ENCODE results near the gene FUCA2.

The FUCA2 gene

DNA sequence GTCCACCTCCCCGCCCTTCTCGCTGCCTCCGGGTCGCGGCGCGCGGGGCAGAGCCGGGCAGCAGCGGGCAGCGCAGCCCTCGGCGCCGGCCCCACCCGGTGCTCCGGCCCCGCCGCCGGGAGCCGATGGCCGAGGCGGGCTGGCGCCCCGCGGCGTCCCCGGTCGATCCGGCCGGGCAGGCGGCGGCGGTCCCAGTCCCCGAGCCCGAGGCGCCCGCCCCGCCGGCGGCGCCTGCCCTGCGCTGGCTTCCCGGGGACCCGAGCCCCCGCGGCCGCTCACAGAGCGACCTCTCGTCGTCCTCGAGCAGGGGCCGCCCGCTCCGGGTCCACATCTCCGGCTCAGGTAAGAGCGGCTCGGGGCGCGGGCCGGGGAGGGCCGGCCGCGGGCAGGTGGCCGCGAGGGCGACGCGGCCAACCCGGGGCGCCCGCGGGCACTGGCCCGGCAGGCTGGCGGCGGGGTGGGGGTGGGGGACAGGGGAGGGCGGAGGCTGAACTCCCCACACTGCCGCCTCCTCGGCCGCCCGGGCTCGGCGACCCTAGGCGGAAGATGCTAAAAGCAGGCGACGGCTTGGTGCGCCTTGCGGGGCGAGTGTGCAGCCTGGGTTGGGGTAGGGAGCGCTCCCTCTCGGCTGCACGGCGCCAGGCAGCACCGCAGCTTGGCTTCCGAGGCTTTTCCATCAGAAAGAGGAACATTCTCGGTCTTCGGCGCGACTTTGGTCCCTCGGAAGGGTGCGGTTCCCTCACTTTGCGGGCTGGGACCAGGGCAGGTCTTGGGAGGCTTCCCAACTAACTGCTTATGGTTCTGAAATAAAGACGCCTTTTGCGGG is 25.6 kb upstream of the FUCA2 start:
- H3K27me3 ChIP-seq (replicated peaks; ENCODE audit: insufficient read depth, low read length): no peaks in the 10 kb centered on the region
- no peaks in the 10 kb centered on the region for H3K79me2 ChIP-seq (ENCODE audit: low read length)
- H3K4me3 ChIP-seq (ENCODE audit: low read length): peak overlapping the region; percentile 59; the same call in 1 of the 2 replicates
- H3K27ac ChIP-seq (ENCODE audit: low read length): no peak overlapping the region
- H3K4me1 ChIP-seq (ENCODE audit: low read length): no peaks in the 10 kb centered on the region
- no peaks in the 10 kb centered on the region for H4K20me1 ChIP-seq (ENCODE audit: insufficient read depth, low read length)
- H3F3A ChIP-seq (ENCODE audit: insufficient read depth, low read length): no peaks in the 10 kb centered on the region
- no peaks in the 10 kb centered on the region for H3K9me3 ChIP-seq (replicated peaks; ENCODE audit: insufficient read depth, low read length)
- no peaks in the 10 kb centered on the region for H3K36me3 ChIP-seq (replicated peaks; ENCODE audit: insufficient read depth, low read length)
- H3K9me2 ChIP-seq (replicated peaks; ENCODE audit: insufficient read depth, low read length): no peaks in the 10 kb centered on the region
- TF ChIP-seq EZH2phosphoT487 (IDR thresholded peaks at IDR 0.05; ENCODE audit: low read length): no peak
- peak; percentile 23 for TF ChIP-seq CTCF (IDR thresholded peaks at IDR 0.05; ENCODE audit: low read length)
- DNase-seq: peak; percentile 44
- H3K4me2 ChIP-seq (ENCODE audit: low read depth, low read length): peak overlapping the region; percentile 59; the same call in 1 of the 2 replicates
- H3K9ac ChIP-seq (ENCODE audit: low read length): no peak overlapping the region
- H2AFZ ChIP-seq (ENCODE audit: low read length): 0 out of 2 replicates have a peak overlapping the region, but pooled peaks have one; percentile 38

- Histone ChIP-seq H3K36me3 (replicated peaks; ENCODE audit: insufficient read depth, low read length) (no peaks in the 10 kb centered on the region), H3K9me2 (replicated peaks; ENCODE audit: insufficient read depth, low read length) (no peaks in the 10 kb centered on the region), H3K9ac (ENCODE audit: low read length) (no peak overlapping the region), H3K27ac (ENCODE audit: low read length) (no peak overlapping the region), H3K79me2 (ENCODE audit: low read length) (no peaks in the 10 kb centered on the region), H3F3A (ENCODE audit: insufficient read depth, low read length) (no peaks in the 10 kb centered on the region), H3K9me3 (replicated peaks; ENCODE audit: insufficient read depth, low read length) (no peaks in the 10 kb centered on the region), H3K4me2 (ENCODE audit: low read depth, low read length) (peak overlapping the region; percentile 56; the same call in 1 of the 2 replicates), H4K20me1 (ENCODE audit: insufficient read depth, low read length) (no peaks in the 10 kb centered on the region), H3K4me3 (ENCODE audit: low read length) (peak overlapping the region; percentile 59), H3K4me1 (ENCODE audit: low read length) (no peaks in the 10 kb centered on the region), H3K27me3 (replicated peaks; ENCODE audit: insufficient read depth, low read length) (no peaks in the 10 kb centered on the region), H2AFZ (ENCODE audit: low read length) (peak overlapping the region; percentile 44; the same call in 1 of the 2 replicates)
- DNase-seq: peak; percentile 33
- TF ChIP-seq EZH2 (optimal IDR thresholded peaks at IDR 0.05; ENCODE audit: low read depth, low read length): no peak
Observed at GRCh38 chr6:143536461-143536865, 24.9 kb upstream of the FUCA2 start.

- H3K4me1 ChIP-seq (ENCODE audit: low read length): no peaks in the 10 kb centered on the region
- H3K36me3 ChIP-seq (replicated peaks; ENCODE audit: insufficient read depth, low read length): no peaks in the 10 kb centered on the region
- H3K27me3 ChIP-seq (replicated peaks; ENCODE audit: insufficient read depth, low read length): no peaks in the 10 kb centered on the region
- no peaks in the 10 kb centered on the region for H4K20me1 ChIP-seq (ENCODE audit: insufficient read depth, low read length)
- no peak overlapping the region for H3K4me2 ChIP-seq (ENCODE audit: low read depth, low read length)
- TF ChIP-seq EZH2 (optimal IDR thresholded peaks at IDR 0.05; ENCODE audit: low read depth, low read length): no peak
- TF ChIP-seq EZH2phosphoT487 (IDR thresholded peaks at IDR 0.05; ENCODE audit: low read length): no peak
- no peak for TF ChIP-seq CTCF (IDR thresholded peaks at IDR 0.05; ENCODE audit: low read length)
- no peaks in the 10 kb centered on the region for H3K9me3 ChIP-seq (replicated peaks; ENCODE audit: insufficient read depth, low read length)
- no peaks in the 10 kb centered on the region for H3F3A ChIP-seq (ENCODE audit: insufficient read depth, low read length)
- DNase-seq: no peak
- H3K27ac ChIP-seq (ENCODE audit: low read length): no peak overlapping the region
- H3K4me3 ChIP-seq (ENCODE audit: low read length): no peak overlapping the region
- no peaks in the 10 kb centered on the region for H3K9me2 ChIP-seq (replicated peaks; ENCODE audit: insufficient read depth, low read length)
- H3K79me2 ChIP-seq (ENCODE audit: low read length): no peaks in the 10 kb centered on the region
- H3K9ac ChIP-seq (ENCODE audit: low read length): no peak overlapping the region
- no peak overlapping the region for H2AFZ ChIP-seq (ENCODE audit: low read length)
Observed at GRCh38 chr6:143535189-143535614, 23.7 kb upstream of the FUCA2 start.
